ENCODE measurements around the gene NCMAP. TPM values are rescaled to one million over a fixed set of nuclear protein-coding genes. Genes with fewer than 3 reads are reported as not detected.
"Not testable (repeated sequence)": the region's sequence is repeated elsewhere in the genome, so short reads cannot be mapped to it uniquely, and the experiment has no call there.

Gene NCMAP
- total RNA-seq, 6 experiments from 2014 or later = not detected

DNA sequence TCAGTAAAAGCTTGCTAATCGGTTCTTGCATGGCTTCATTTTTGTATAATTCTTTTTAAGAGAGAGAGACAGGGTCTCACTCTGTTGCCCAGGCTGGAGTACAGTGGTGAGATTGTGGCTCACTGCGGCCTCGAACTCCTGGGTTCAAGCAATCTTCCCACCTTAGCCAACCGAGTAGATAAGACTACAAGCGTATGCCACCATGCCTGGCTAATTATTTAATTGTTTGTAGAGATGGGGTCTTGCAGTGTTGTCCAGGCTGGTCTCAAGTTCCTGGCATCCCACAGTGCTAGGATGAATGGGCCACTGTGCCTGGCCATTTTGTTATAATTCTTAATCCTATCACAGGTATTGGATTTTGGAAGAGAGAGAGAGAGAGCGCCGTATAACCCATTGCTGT lies 29.8 kb upstream of the NCMAP start:
- no peak overlapping the region for H3K4me3 Mint-ChIP-seq
- H3K27me3 Mint-ChIP-seq (ENCODE audit: insufficient read depth) = 0 out of 2 replicates have a peak, but pooled peaks cover 2% of the 10 kb centered on the region
- no peaks in the 10 kb centered on the region for H3K36me3 Mint-ChIP-seq (ENCODE audit: low read depth)
- H3K9me3 Mint-ChIP-seq = no peaks in the 10 kb centered on the region
- no peak for DNase-seq
- H3K4me1 Mint-ChIP-seq (ENCODE audit: low read depth) = no peaks in the 10 kb centered on the region
- TF ChIP-seq, protein P1, sequence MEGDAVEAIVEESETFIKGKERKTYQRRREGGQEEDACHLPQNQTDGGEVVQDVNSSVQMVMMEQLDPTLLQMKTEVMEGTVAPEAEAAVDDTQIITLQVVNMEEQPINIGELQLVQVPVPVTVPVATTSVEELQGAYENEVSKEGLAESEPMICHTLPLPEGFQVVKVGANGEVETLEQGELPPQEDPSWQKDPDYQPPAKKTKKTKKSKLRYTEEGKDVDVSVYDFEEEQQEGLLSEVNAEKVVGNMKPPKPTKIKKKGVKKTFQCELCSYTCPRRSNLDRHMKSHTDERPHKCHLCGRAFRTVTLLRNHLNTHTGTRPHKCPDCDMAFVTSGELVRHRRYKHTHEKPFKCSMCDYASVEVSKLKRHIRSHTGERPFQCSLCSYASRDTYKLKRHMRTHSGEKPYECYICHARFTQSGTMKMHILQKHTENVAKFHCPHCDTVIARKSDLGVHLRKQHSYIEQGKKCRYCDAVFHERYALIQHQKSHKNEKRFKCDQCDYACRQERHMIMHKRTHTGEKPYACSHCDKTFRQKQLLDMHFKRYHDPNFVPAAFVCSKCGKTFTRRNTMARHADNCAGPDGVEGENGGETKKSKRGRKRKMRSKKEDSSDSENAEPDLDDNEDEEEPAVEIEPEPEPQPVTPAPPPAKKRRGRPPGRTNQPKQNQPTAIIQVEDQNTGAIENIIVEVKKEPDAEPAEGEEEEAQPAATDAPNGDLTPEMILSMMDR (IDR thresholded peaks at IDR 0.05) = no peak
- no peak overlapping the region; the same call in 1 of the 2 replicates for H3K27ac Mint-ChIP-seq

DNA sequence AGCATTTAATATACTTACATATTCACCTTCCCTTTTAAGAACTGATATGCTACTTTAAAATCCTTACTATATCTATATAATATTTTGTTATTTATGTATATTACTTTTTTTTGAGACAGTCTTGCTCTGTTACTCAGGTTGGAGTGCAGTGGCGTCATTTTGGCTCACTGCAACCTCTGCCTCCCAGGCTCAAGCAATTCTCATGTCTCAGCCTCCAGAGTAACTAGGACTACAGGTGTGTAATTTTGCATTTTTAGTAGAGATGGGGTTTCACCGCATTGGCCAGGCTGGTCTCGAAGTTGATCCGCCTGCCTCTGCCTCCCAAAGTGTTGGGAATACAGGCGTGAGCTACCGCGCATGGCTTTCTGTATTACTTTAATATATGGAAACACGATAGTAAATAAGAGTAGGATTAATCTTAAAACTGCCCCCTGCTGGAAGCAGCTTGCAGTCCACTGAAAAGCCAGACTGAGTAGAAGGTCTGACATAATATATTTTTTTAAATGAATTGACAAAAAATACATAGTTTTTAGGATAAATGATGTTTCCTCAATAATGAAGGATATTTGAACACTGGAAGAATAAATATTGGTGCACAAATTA lies 28.8 kb upstream of the NCMAP start:
- no peak overlapping the region for H3K4me3 Mint-ChIP-seq
- TF ChIP-seq, protein P1 (IDR thresholded peaks at IDR 0.05) = peak; percentile 83
- peak; percentile 17 for DNase-seq
- no peaks in the 10 kb centered on the region for H3K4me1 Mint-ChIP-seq (ENCODE audit: low read depth)
- 0 out of 2 replicates have a peak, but pooled peaks cover 2% of the 10 kb centered on the region for H3K27me3 Mint-ChIP-seq (ENCODE audit: insufficient read depth)
- H3K9me3 Mint-ChIP-seq = no peaks in the 10 kb centered on the region
- H3K27ac Mint-ChIP-seq = no peak overlapping the region
- H3K36me3 Mint-ChIP-seq (ENCODE audit: low read depth) = no peaks in the 10 kb centered on the region

DNA sequence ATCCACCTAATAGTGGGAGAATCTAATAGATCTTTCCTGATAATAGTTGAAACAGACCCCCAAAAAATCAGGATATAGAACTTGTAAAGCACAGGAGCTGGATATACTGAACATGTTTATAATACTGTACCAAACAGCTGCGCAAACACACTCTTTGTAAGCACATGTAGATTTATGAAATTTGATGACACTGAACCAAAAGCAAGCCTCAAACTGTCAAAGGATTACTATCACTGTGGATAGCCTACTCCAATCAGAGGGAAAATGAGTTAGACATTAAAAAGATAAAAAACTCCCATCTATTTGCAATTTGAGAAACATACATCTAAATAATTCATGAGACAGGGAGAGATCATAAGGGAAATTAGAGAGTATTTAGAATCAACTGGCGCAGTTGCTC lies 27.1 kb upstream of the NCMAP start:
- Mint-ChIP-seq H3K4me1 (ENCODE audit: low read depth) (no peaks in the 10 kb centered on the region), H3K9me3 (no peaks in the 10 kb centered on the region), H3K27ac (no peak overlapping the region), H3K4me3 (no peak overlapping the region), H3K36me3 (ENCODE audit: low read depth) (no peaks in the 10 kb centered on the region), H3K27me3 (ENCODE audit: insufficient read depth) (no peaks in the 10 kb centered on the region)
- no peak for DNase-seq
- TF ChIP-seq, protein P1 (IDR thresholded peaks at IDR 0.05) = no peak

DNA sequence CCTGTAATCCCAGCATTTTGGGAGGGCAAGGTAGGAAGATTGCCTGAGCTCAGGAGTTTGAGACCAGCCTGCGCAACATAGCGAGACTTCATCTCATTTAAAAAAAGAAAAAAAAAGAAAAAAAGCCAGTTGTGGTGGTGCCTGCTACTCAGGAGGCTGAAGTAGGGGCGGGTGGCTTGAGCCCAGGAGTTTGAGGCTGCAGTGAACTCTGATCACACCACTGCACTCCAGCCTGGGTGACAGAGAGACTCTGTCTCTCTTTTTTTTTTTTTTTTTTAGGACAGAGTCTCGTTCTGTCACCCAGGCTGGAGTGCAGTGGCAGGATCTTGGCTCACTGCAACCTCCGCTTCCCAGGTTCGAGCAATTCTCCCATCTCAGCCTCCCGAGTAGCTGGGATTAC lies 26.6 kb upstream of the NCMAP start:
- H3K27me3 Mint-ChIP-seq (ENCODE audit: insufficient read depth); H3K4me1 Mint-ChIP-seq (ENCODE audit: low read depth); DNase-seq; H3K27ac Mint-ChIP-seq; H3K36me3 Mint-ChIP-seq (ENCODE audit: low read depth); H3K9me3 Mint-ChIP-seq; H3K4me3 Mint-ChIP-seq: not testable (repeated sequence)

DNA sequence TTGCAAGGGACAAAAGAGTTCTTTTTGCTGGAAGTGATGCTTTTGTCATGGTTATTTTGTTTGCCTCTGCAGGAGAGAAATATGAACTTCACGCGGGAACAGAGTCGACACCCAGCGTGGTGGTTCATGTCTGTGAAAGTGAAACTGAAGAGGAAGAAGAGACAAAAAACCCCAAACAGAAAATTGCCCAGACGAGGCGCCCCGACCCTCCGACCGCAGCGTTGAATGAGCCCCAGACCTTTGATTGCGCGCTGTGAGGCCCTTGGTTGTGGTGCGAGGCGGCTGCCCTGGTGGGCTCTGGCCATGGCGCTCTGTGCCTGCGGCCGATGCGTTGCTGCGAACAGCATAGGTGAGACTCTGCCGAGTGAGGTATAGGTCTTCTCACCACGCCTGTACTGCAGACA lies 20.9 kb upstream of the NCMAP start:
- peaks cover 13% of the 10 kb centered on the region for H3K4me1 Mint-ChIP-seq (ENCODE audit: low read depth)
- no peak overlapping the region for H3K4me3 Mint-ChIP-seq
- TF ChIP-seq, protein P1 (IDR thresholded peaks at IDR 0.05) = no peak
- no peak for DNase-seq
- no peaks in the 10 kb centered on the region for H3K9me3 Mint-ChIP-seq
- H3K27me3 Mint-ChIP-seq (ENCODE audit: insufficient read depth) = peaks cover 4% of the 10 kb centered on the region
- H3K36me3 Mint-ChIP-seq (ENCODE audit: low read depth) = no peaks in the 10 kb centered on the region; the same call in 1 of the 2 replicates
- H3K27ac Mint-ChIP-seq = no peak overlapping the region

DNA sequence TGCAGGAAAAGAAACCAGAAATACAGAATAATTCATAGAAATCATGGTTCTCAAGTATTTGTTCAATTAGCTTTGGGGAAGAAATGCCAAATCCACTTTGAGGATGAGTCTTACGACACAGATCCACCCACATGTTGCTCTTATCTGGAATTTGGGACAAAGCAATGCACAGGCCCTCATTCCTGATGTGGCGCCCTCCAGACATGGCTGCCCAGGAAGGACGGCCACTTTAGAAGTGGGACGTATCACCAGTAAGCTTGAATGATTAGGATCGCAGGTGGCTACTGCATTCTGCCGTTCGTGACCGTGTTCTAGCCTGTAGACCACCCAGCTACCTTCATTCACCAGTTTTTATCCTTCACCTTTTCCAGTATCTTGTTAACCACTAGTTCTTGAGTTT lies 20.1 kb upstream of the NCMAP start:
- no peaks in the 10 kb centered on the region; the same call in 1 of the 2 replicates for H3K36me3 Mint-ChIP-seq (ENCODE audit: low read depth)
- H3K4me3 Mint-ChIP-seq = no peak overlapping the region
- peaks cover 20% of the 10 kb centered on the region for H3K4me1 Mint-ChIP-seq (ENCODE audit: low read depth)
- H3K27ac Mint-ChIP-seq = no peak overlapping the region
- no peaks in the 10 kb centered on the region for H3K9me3 Mint-ChIP-seq
- no peak for DNase-seq
- H3K27me3 Mint-ChIP-seq (ENCODE audit: insufficient read depth) = peaks cover 4% of the 10 kb centered on the region
- TF ChIP-seq, protein P1 (IDR thresholded peaks at IDR 0.05) = no peak
